ENCODE measurements around the gene FAF1.
"Not testable (repeated sequence)": the region's sequence is repeated elsewhere in the genome, so short reads cannot be mapped to it uniquely, and the experiment has no call there.

The FAF1 gene

DNA sequence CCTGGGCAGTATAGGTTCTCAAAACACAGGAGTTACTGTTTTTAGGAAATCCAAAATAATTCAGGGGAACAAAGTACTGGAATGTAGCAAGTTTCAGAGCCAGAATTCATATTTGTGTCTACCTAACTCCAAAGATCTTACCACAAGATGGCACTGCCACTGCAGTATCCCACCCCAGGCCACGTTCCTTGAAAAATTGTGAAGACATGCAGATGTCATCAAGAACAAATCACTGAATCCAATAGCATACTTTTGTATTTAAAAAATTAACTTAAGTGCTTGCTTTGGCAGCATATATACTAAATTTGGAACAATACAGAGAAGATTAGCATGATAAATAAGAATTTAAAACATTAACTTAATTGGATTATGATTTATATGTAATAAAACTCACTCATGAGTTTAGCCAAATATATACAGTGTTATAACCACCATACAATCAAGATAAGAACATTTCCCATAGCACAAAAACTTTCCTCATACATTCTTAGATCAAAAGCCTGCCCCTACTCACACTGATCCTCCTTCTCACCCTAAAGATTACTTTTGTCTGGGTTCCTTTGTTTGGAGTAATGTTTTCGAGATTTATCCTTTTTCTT, 209.9 kb downstream of the FAF1 start:
- peak; percentile 48 for TF ChIP-seq CTCF (IDR thresholded peaks at IDR 0.05; ENCODE audit: low read depth, low read length)
- no peak for DNase-seq (ENCODE audit: extremely low read depth, low read depth)

DNA sequence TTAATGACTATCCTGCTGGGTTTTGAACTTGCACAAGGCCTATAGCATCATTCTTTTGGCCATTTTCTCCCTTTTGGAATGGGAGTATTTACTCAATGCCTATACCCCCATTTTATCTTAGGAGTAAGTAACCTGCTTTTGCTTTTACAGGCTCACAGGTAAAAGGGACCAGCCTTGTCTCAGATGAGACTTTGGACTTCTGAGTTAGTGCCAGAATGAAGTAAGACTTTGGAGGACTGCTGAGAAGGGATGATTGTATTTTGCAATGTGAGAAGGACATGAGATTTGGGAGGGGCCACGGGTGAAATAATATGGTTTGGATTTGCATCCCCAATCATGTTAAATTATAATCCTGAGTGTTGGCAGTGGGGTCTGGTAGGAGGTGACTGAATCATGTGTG, 212.7 kb downstream of the FAF1 start:
- no peak for DNase-seq (ENCODE audit: extremely low read depth, low read depth)
- no peak for TF ChIP-seq CTCF (IDR thresholded peaks at IDR 0.05; ENCODE audit: low read depth, low read length)

GRCh38 chr1:50742523-50742922, 217.5 kb downstream of the FAF1 start:
- DNase-seq (ENCODE audit: extremely low read depth, low read depth): no peak
- TF ChIP-seq CTCF (IDR thresholded peaks at IDR 0.05; ENCODE audit: low read depth, low read length): no peak

- no peak for TF ChIP-seq CTCF (IDR thresholded peaks at IDR 0.05; ENCODE audit: low read depth, low read length)
- DNase-seq (ENCODE audit: extremely low read depth, low read depth): no peak
Measured at GRCh38 chr1:50739125-50739524, 220.9 kb downstream of the FAF1 start.

DNA sequence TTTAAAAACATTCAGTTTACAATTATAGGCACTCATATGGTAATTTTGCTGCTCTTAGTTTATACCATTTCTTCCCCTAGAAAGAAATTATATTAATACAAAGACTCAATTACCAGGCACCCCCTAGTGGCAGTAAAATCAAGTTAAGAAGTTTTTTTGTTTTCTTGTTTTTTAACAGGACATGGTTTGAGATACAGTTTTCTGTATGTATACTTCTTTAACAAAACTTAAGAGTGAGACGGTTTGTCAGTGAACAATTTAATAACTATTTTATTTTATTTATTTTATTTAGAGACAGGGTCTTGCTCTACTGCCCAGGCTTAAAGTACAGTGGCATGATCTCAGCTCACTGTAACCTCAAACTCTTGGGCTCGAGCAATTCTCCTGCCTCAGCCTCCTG, 224.6 kb downstream of the FAF1 start:
- peak; percentile 48 for TF ChIP-seq CTCF (IDR thresholded peaks at IDR 0.05; ENCODE audit: low read depth, low read length)
- DNase-seq (ENCODE audit: extremely low read depth, low read depth): no peak

GRCh38 chr1:50727578-50727977, 232.5 kb downstream of the FAF1 start:
- DNase-seq (ENCODE audit: extremely low read depth, low read depth): not testable (repeated sequence)

DNA sequence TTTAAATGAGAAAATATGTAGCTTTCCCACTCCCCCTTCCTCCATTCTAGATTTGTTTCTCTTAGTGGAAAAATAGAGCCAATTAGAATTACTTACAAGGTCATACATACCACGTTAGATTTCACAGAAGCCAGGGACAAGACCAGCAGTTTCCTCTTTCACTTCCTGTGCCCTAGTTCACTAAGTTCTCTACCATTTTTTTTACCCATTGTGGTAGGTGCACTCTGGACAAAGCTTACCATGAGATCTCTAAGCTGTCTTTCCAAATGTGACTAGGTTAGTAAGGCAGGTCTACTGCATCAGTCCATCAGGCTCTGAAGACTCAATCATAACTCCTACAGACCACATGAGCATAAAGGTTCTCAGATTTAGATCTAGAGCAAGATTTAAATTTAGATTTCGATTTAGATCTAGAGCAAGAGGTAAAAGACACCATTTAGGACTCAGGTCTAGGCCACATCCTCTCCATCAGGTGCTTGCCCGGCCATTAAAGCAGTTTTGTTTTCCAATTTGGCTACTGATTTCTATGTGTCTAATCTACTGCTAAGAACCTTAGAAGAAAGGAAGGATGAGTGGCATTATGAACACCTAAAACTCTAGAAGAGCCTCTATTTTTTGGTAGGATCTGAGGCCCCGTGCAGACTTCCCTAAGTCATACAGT, 235.3 kb downstream of the FAF1 start:
- DNase-seq (ENCODE audit: extremely low read depth, low read depth): no peak
- no peak for TF ChIP-seq CTCF (IDR thresholded peaks at IDR 0.05; ENCODE audit: low read depth, low read length)
